Stomach (tissue), 4 donors: ENCODE data around the gene SIGLEC12.

ENCODE experiments used
- CTCF ChIP-seq, 7 experiments: fragments of 450-650 bp in 4 of 7; fragments of 200-600 bp in 3 of 7; sonication (generic) in 3 of 7; IDR thresholded peaks; one replicate each; pipeline ENCODE4 v1.5.1; 2016 to 2019; ENCODE audit warnings: antibody characterized with exemption in 7 of 7, control low read depth in 2 of 7, mild to moderate bottlenecking in 1 of 7
- EP300 ChIP-seq: sonication (generic); formaldehyde crosslinking; IDR thresholded peaks from one replicate; pipeline ENCODE4 v1.6.1; 2017; ENCODE audit warnings: antibody characterized with exemption
- POLR2A ChIP-seq, 4 donors: fragments of 450-650 bp; IDR thresholded peaks; one replicate each; pipeline ENCODE4 v1.6.1; 2016; ENCODE audit warnings: antibody characterized with exemption in 4 of 4, control low read depth in 2 of 4, mild to moderate bottlenecking in 1 of 4, moderate library complexity in 1 of 4
- POLR2AphosphoS5 ChIP-seq, 3 donors: sonication (generic); formaldehyde crosslinking; IDR thresholded peaks; one replicate each; pipeline ENCODE4 v1.6.1; 2016; ENCODE audit warnings: antibody characterized with exemption in 3 of 3

GRCh38 chr19:51539821-51540366, 38.3 kb upstream of the SIGLEC12 start:
- TF ChIP-seq CTCF (IDR thresholded peaks at IDR 0.05) (no peak), POLR2AphosphoS5 (IDR thresholded peaks at IDR 0.05) (no peak), POLR2A (IDR thresholded peaks at IDR 0.05) (no peak), EP300 (no peak)
